Activated CD4-positive, alpha-beta memory T cell treated with anti-CD3 and anti-CD28 coated beads, Interleukin-2, amount 10 ng/mL, durations not matched to agents 7 days and 5 days (primary cell): ENCODE data around the gene ARID3A. TPM values are rescaled to one million over a fixed set of nuclear protein-coding genes. Genes with fewer than 3 reads are reported as not detected.
"Not testable (repeated sequence)": the region's sequence is repeated elsewhere in the genome, so short reads cannot be mapped to it uniquely, and the experiment has no call there.

Source experiments
- CTCF ChIA-PET: fragments of 350-600 bp; sonication (Branson Sonifier 250); formaldehyde crosslinking; loops from one replicate; lab custom pipeline; 2021; ENCODE audit warnings: antibody characterized with exemption, inconsistent platforms; lab: Charles Lee
- POLR2A ChIA-PET: fragments of 350-600 bp; sonication (Branson Sonifier 250); formaldehyde crosslinking; loops from one replicate; lab custom pipeline; 2021; ENCODE audit warnings: antibody characterized with exemption; lab: Charles Lee
- DNase-seq: peaks from one replicate; pipeline ENCODE4 v3.0.0-alpha.2; 2020
- H3K27ac Mint-ChIP-seq: one replicate; pipeline ENCODE4 v1.8.0; 2021; ENCODE audit warnings: mild to moderate bottlenecking, mixed read lengths
- H3K27me3 Mint-ChIP-seq: one replicate; pipeline ENCODE4 v1.8.0; 2021; ENCODE audit warnings: mixed read lengths
- H3K36me3 Mint-ChIP-seq: one replicate; pipeline ENCODE4 v1.8.0; 2021; ENCODE audit warnings: low read depth, mixed read lengths
- H3K4me1 Mint-ChIP-seq: one replicate; pipeline ENCODE4 v1.8.0; 2021; ENCODE audit warnings: mixed read lengths
- H3K4me3 Mint-ChIP-seq: one replicate; pipeline ENCODE4 v1.8.0; 2021; ENCODE audit warnings: mild to moderate bottlenecking, mixed read lengths
- H3K9me3 Mint-ChIP-seq: one replicate; pipeline ENCODE4 v1.8.0; 2021; ENCODE audit warnings: mixed read lengths
- total RNA-seq, 2 experiments: library from RNA; stranded (reverse); gene quantifications; one replicate each; pipeline ENCODE4 v1.2.3, GENCODE V29; 2021

ARID3A gene, protein sequence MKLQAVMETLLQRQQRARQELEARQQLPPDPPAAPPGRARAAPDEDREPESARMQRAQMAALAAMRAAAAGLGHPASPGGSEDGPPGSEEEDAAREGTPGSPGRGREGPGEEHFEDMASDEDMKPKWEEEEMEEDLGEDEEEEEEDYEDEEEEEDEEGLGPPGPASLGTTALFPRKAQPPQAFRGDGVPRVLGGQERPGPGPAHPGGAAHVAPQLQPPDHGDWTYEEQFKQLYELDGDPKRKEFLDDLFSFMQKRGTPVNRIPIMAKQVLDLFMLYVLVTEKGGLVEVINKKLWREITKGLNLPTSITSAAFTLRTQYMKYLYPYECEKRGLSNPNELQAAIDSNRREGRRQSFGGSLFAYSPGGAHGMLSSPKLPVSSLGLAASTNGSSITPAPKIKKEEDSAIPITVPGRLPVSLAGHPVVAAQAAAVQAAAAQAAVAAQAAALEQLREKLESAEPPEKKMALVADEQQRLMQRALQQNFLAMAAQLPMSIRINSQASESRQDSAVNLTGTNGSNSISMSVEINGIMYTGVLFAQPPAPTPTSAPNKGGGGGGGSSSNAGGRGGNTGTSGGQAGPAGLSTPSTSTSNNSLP
- 10 to 100 TPM; 32.4 to 34.0 TPM for total RNA-seq

DNA sequence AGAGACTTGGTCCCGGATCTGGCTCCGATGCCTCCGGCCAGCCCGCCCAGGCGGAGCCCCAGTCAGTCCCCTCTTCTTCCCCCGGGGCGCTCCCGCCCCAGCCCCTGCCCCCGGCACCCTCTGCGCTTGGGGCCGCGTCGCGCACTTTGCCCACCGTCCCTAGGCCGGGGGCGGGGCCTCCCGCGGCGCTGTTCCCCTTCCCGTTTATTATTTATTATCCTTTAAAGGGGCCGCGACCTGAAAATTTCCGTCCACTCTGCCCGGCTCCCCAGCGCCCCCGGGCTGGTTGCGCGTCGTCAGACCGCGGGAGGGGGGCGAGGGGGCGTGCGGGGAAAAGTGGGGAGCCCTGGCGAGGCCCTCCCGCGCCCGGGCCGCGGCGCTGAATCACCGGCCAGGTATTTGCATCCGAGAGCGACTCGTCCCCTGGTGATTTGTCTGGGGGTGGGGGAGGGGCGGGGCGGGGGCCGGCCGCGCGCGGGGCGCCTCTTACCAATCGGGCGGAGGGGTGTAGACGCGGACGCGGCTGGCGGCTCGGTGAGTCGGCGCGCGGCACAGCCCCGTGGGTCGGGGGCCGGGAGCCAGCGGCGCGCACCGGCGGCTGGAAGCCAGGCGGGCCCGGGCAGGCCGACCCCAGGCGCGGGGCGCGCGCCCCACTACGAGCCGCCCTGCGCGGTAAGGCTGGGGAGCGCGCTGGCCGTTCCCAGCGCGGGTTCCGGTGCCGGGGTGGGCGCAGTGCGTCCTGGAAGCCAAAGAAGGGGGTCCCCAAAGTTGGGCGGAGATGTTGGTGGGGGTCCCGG lies at the start of gene ARID3A:
ARID3A (plus strand) TSS at position 510 of the 797 bp plus-strand sequence. CDS start 3,494 bp downstream, outside the sequence.
- peak; percentile 80 for DNase-seq
- peaks cover 18% of the 10 kb centered on the region for H3K4me1 Mint-ChIP-seq
- peaks cover 3% of the 10 kb centered on the region for H3K27me3 Mint-ChIP-seq
- H3K36me3 Mint-ChIP-seq, result peaks cover 6% of the 10 kb centered on the region
- POLR2A ChIA-PET, result interaction anchor here (1.1 to 1.2 kb wide), 3 partner anchors 56 to 59 kb away, joined by 3 to 6 read pairs (median 4); partner anchors contain the start of gene WDR18
- H3K4me3 Mint-ChIP-seq, result peak within 1 kb of the TSS; percentile 78
- no peaks in the 10 kb centered on the region for H3K9me3 Mint-ChIP-seq
- H3K27ac Mint-ChIP-seq, result peak within 1 kb of the TSS; percentile 73
- CTCF ChIA-PET, result interaction anchor here (0.9 to 5.9 kb wide), 2 partner anchors 57 to 62 kb away, joined by 3 to 96 read pairs; partner anchors contain the start of gene WDR18

GRCh38 chr19:876089-876488 lies 49.7 kb upstream of the ARID3A start:
- peaks cover 10% of the 10 kb centered on the region for H3K36me3 Mint-ChIP-seq
- no peak for DNase-seq
- POLR2A ChIA-PET, result interaction anchor here (1.3 kb wide), 2 partner anchors 11 to 33 kb away, joined by 3 to 4 read pairs; no protein-coding TSS in a partner anchor
- H3K27me3 Mint-ChIP-seq, result no peaks in the 10 kb centered on the region
- no peak overlapping the region for H3K27ac Mint-ChIP-seq
- H3K9me3 Mint-ChIP-seq, result no peaks in the 10 kb centered on the region
- H3K4me1 Mint-ChIP-seq, result peaks cover 11% of the 10 kb centered on the region
- CTCF ChIA-PET, result interaction anchor here (1.1 kb wide), 1 partner anchor 12 kb away, joined by 4 read pairs; no protein-coding TSS in a partner anchor
- no peak overlapping the region for H3K4me3 Mint-ChIP-seq

- no peak for DNase-seq
- Mint-ChIP-seq H3K4me1 (peaks cover 9% of the 10 kb centered on the region), H3K27me3 (no peaks in the 10 kb centered on the region), H3K27ac (no peak overlapping the region), H3K36me3 (peaks cover 16% of the 10 kb centered on the region), H3K9me3 (no peaks in the 10 kb centered on the region), H3K4me3 (no peak overlapping the region)
- ChIA-PET CTCF (no interaction called here), POLR2A (interaction anchor here (1.0 kb wide), 1 partner anchor 30 kb away, joined by 3 read pairs; no protein-coding TSS in a partner anchor)
These were observed 49.0 kb upstream of the ARID3A start for GRCh38 chr19:876780-877314.

- H3K27ac Mint-ChIP-seq, H3K4me3 Mint-ChIP-seq, H3K4me1 Mint-ChIP-seq, H3K27me3 Mint-ChIP-seq, H3K9me3 Mint-ChIP-seq, CTCF ChIA-PET, DNase-seq: not testable (repeated sequence)
- H3K36me3 Mint-ChIP-seq, result peaks cover 19% of the 10 kb centered on the region
- POLR2A ChIA-PET, result interaction anchor here (1.6 kb wide), 1 partner anchor 15 kb away, joined by 3 read pairs; the partner anchor contains the start of genes MED16 and RNU6-9
These were observed 47.7 kb upstream of the ARID3A start for GRCh38 chr19:877992-878660.

- H3K27me3 Mint-ChIP-seq, H3K4me3 Mint-ChIP-seq, H3K27ac Mint-ChIP-seq, H3K4me1 Mint-ChIP-seq, H3K9me3 Mint-ChIP-seq, CTCF ChIA-PET, DNase-seq: not testable (repeated sequence)
- POLR2A ChIA-PET, result interaction anchor here (1.4 to 1.6 kb wide), 2 partner anchors 14 to 31 kb away, joined by 3 read pairs; partner anchors contain the start of genes MED16 and RNU6-9
- H3K36me3 Mint-ChIP-seq, result peaks cover 22% of the 10 kb centered on the region
These were observed 46.9 kb upstream of the ARID3A start for GRCh38 chr19:878751-879561.

GRCh38 chr19:879711-880438 lies 46.0 kb upstream of the ARID3A start:
- POLR2A ChIA-PET, result interaction anchor here (1.1 to 3.6 kb wide), 4 partner anchors 13 to 30 kb away, joined by 3 to 14 read pairs (median 4); partner anchors contain the start of genes MED16 and RNU6-9
- no peaks in the 10 kb centered on the region for H3K4me1 Mint-ChIP-seq
- no peak for DNase-seq
- no peaks in the 10 kb centered on the region for H3K9me3 Mint-ChIP-seq
- H3K27ac Mint-ChIP-seq, result no peak overlapping the region
- H3K36me3 Mint-ChIP-seq, result peaks cover 22% of the 10 kb centered on the region
- no peak overlapping the region for H3K4me3 Mint-ChIP-seq
- CTCF ChIA-PET, result no interaction called here
- no peaks in the 10 kb centered on the region for H3K27me3 Mint-ChIP-seq

GRCh38 chr19:881385-882071 lies 44.3 kb upstream of the ARID3A start:
- ChIA-PET CTCF (interaction anchor here (1.1 kb wide), 1 partner anchor 18 kb away, joined by 3 read pairs; no protein-coding TSS in a partner anchor), POLR2A (interaction anchor here (0.7 to 3.6 kb wide), 2 partner anchors 8 to 11 kb away, joined by 3 to 14 read pairs; partner anchors contain the start of genes MED16 and RNU6-9)
- peaks cover 22% of the 10 kb centered on the region for H3K36me3 Mint-ChIP-seq
- no peaks in the 10 kb centered on the region for H3K27me3 Mint-ChIP-seq
- H3K9me3 Mint-ChIP-seq, result no peaks in the 10 kb centered on the region
- no peak for DNase-seq
- H3K27ac Mint-ChIP-seq, result no peak overlapping the region
- no peaks in the 10 kb centered on the region for H3K4me1 Mint-ChIP-seq
- H3K4me3 Mint-ChIP-seq, result no peak overlapping the region

GRCh38 chr19:882871-883497 lies 42.9 kb upstream of the ARID3A start:
- Mint-ChIP-seq H3K36me3 (peaks cover 25% of the 10 kb centered on the region), H3K4me1 (no peaks in the 10 kb centered on the region), H3K27ac (no peak overlapping the region), H3K27me3 (no peaks in the 10 kb centered on the region), H3K4me3 (no peak overlapping the region), H3K9me3 (no peaks in the 10 kb centered on the region)
- ChIA-PET POLR2A (interaction anchor here (3.6 kb wide), 1 partner anchor 10 kb away, joined by 14 read pairs; the partner anchor contains the start of genes MED16 and RNU6-9), CTCF (interaction anchor here (1.0 kb wide), 1 partner anchor 19 kb away, joined by 3 read pairs; no protein-coding TSS in a partner anchor)
- DNase-seq, result no peak

DNA sequence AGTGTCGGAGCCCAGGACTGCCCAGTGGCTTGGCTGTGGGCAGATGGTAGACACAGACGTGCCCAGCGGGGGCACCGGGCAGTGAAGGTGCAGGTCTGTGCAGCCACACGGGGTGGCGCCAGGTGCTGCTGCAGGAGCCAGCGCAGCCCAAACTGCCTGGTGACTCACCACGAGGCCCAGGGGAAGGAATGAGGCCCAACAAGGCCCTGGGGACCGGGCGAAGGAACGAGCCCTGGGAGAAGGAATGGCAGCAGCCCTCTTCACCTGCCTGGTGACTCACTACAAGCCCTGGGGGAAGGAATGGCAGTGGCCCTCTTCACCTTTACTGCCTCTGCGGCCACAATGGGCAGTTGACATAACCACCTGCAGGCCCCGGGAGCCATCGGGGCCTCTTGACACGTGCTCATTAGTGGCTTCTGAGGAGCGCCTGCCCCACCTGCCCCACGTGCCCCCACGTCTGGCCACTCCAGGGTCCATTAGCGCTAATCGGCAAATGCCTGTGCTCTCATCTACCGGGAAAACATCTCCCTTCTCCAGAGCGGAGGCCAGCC lies 42.1 kb upstream of the ARID3A start:
- Mint-ChIP-seq H3K4me3 (no peak overlapping the region), H3K36me3 (peaks cover 25% of the 10 kb centered on the region), H3K27ac (no peak overlapping the region), H3K27me3 (no peaks in the 10 kb centered on the region), H3K4me1 (no peaks in the 10 kb centered on the region), H3K9me3 (no peaks in the 10 kb centered on the region)
- CTCF ChIA-PET, result interaction anchor here (1.0 kb wide), 1 partner anchor 20 kb away, joined by 3 read pairs; no protein-coding TSS in a partner anchor
- POLR2A ChIA-PET, result interaction anchor here (3.6 kb wide), 1 partner anchor 9 kb away, joined by 14 read pairs; the partner anchor contains the start of genes MED16 and RNU6-9
- DNase-seq, result no peak
